WTC11 (cell line): ENCODE measurements around the gene CACTIN. TPM values are rescaled to one million over a fixed set of nuclear protein-coding genes. Genes with fewer than 3 reads are reported as not detected.

Source experiments
- ATAC-seq: fragments of 200-7000 bp; cut with Tn5 transposase; 2 replicates; pipeline ENCODE4 v1.10.0; 2021; ENCODE audit warnings: mild to moderate bottlenecking, moderate library complexity
- CTCF ChIA-PET: fragments of 300-600 bp; sonication (Branson Sonifier 250); formaldehyde crosslinking; loops from one replicate; lab custom pipeline; 2021; ENCODE audit warnings: antibody characterized with exemption; lab: Charles Lee
- POLR2A ChIA-PET: fragments of 350-600 bp; sonication (Branson Sonifier 250); formaldehyde crosslinking; loops from one replicate; lab custom pipeline; 2021; ENCODE audit warnings: antibody characterized with exemption; lab: Charles Lee
- DNase-seq: peaks from one replicate; pipeline ENCODE4 v3.0.0; 2021; ENCODE audit warnings: low spot score
- H3K27ac Mint-ChIP-seq: 2 replicates; pipeline ENCODE4 v1.8.0; 2021; ENCODE audit warnings: mixed read lengths
- H3K27me3 Mint-ChIP-seq: 2 replicates; pipeline ENCODE4 v1.8.0; 2021; ENCODE audit warnings: low read depth, mild to moderate bottlenecking, moderate library complexity, mixed read lengths
- H3K36me3 Mint-ChIP-seq: 2 replicates; pipeline ENCODE4 v1.8.0; 2021; ENCODE audit warnings: mixed read lengths
- H3K4me1 Mint-ChIP-seq: 2 replicates; pipeline ENCODE4 v1.8.0; 2022; ENCODE audit warnings: mixed read lengths
- H3K4me3 Mint-ChIP-seq: 2 replicates; pipeline ENCODE4 v1.8.0; 2021; ENCODE audit warnings: mild to moderate bottlenecking, moderate library complexity, mixed read lengths
- H3K9me3 Mint-ChIP-seq: 2 replicates; pipeline ENCODE4 v1.8.0; 2021; ENCODE audit warnings: mixed read lengths
- E2F1 ChIP-seq: sonication (generic); formaldehyde crosslinking; IDR thresholded peaks from 2 replicates; pipeline ENCODE4 v1.8.0; 2022; ENCODE audit warnings: mild to moderate bottlenecking, missing genetic modification reagents
- E2F4 ChIP-seq: sonication (generic); formaldehyde crosslinking; IDR thresholded peaks from 2 replicates; pipeline ENCODE4 v1.8.1; 2022; ENCODE audit warnings: low read depth, mild to moderate bottlenecking, moderate library complexity, missing genetic modification reagents, borderline replicate concordance
- ESRRA ChIP-seq: sonication (generic); formaldehyde crosslinking; IDR thresholded peaks from 2 replicates; pipeline ENCODE4 v1.8.1; 2022; ENCODE audit warnings: mild to moderate bottlenecking, missing genetic modification reagents, borderline replicate concordance
- IRF2 ChIP-seq: sonication (generic); formaldehyde crosslinking; IDR thresholded peaks from 2 replicates; pipeline ENCODE4 v1.8.0; 2022; ENCODE audit warnings: low read depth, missing genetic modification reagents, borderline replicate concordance
- MLX ChIP-seq: sonication (generic); formaldehyde crosslinking; IDR thresholded peaks from 2 replicates; pipeline ENCODE4 v1.8.1; 2023; ENCODE audit warnings: mild to moderate bottlenecking, missing genetic modification reagents, moderate library complexity
- MYBL2 ChIP-seq: sonication (generic); formaldehyde crosslinking; IDR thresholded peaks from 2 replicates; pipeline ENCODE4 v1.8.1; 2023; ENCODE audit warnings: mild to moderate bottlenecking, moderate library complexity, missing genetic modification reagents
- NFE2L1 ChIP-seq: sonication (generic); formaldehyde crosslinking; IDR thresholded peaks from 2 replicates; pipeline ENCODE4 v1.8.1; 2023; ENCODE audit warnings: missing genetic modification reagents
- NR2C2 ChIP-seq: sonication (generic); formaldehyde crosslinking; IDR thresholded peaks from 2 replicates; pipeline ENCODE4 v1.8.0; 2022; ENCODE audit warnings: mild to moderate bottlenecking, missing genetic modification reagents
- ZBTB43 ChIP-seq: sonication (generic); formaldehyde crosslinking; IDR thresholded peaks from 2 replicates; pipeline ENCODE4 v1.8.1; 2023; ENCODE audit warnings: mild to moderate bottlenecking, missing genetic modification reagents
- ZNF317 ChIP-seq: sonication (generic); formaldehyde crosslinking; IDR thresholded peaks from 2 replicates; pipeline ENCODE4 v1.8.1; 2023; ENCODE audit warnings: low read depth, mild to moderate bottlenecking, moderate library complexity, missing genetic modification reagents, borderline replicate concordance
- ZNF512 ChIP-seq: sonication (generic); formaldehyde crosslinking; IDR thresholded peaks from 2 replicates; pipeline ENCODE4 v1.8.1; 2022; ENCODE audit warnings: missing genetic modification reagents, borderline replicate concordance
- ZNF532 ChIP-seq: fragments of 250-450 bp; sonication (Bioruptor Pico); IDR thresholded peaks from 2 replicates; pipeline ENCODE4 v1.9.0; 2021; ENCODE audit warnings: mild to moderate bottlenecking, borderline replicate concordance
- ZSCAN18 ChIP-seq: fragments of 250-450 bp; sonication (Bioruptor Pico); IDR thresholded peaks from 2 replicates; pipeline ENCODE4 v2.1.2; 2022; ENCODE audit warnings: mild to moderate bottlenecking, moderate library complexity
- total RNA-seq: library from RNA; stranded (reverse); gene quantifications from 3 replicates; pipeline ENCODE4 v1.2.3, GENCODE V29; 2021
- TF ChIP-seq, protein P1 (sequence below): sonication (generic); formaldehyde crosslinking; IDR thresholded peaks from 2 replicates; pipeline ENCODE4 v1.8.1; 2023; ENCODE audit warnings: mild to moderate bottlenecking, moderate library complexity, missing genetic modification reagents
- TF ChIP-seq, protein P2 (sequence below): fragments of 200-600 bp; IDR thresholded peaks from 2 replicates; pipeline ENCODE4 v1.8.0; 2022; ENCODE audit warnings: antibody characterized with exemption

The CACTIN gene
- total RNA-seq, 1 experiment from 2014 or later = 42.2 TPM

GRCh38 chr19:3601021-3601420, 25.6 kb downstream of the CACTIN start (continued):
- TF ChIP-seq, protein P1, sequence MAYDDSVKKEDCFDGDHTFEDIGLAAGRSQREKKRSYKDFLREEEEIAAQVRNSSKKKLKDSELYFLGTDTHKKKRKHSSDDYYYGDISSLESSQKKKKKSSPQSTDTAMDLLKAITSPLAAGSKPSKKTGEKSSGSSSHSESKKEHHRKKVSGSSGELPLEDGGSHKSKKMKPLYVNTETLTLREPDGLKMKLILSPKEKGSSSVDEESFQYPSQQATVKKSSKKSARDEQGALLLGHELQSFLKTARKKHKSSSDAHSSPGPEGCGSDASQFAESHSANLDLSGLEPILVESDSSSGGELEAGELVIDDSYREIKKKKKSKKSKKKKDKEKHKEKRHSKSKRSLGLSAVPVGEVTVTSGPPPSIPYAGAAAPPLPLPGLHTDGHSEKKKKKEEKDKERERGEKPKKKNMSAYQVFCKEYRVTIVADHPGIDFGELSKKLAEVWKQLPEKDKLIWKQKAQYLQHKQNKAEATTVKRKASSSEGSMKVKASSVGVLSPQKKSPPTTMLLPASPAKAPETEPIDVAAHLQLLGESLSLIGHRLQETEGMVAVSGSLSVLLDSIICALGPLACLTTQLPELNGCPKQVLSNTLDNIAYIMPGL = no peak
- TF ChIP-seq IRF2 (CRISPR knock-in tag) (no peak), ZNF512 (CRISPR knock-in tag) (no peak)

- H3K9me3 Mint-ChIP-seq = no peaks in the 10 kb centered on the region
- H3K4me3 Mint-ChIP-seq = no peak overlapping the region
- TF ChIP-seq MYBL2 (CRISPR knock-in tag) (no peak), ZBTB43 (no peak), ZNF532 (CRISPR knock-in tag) (no peak)
- TF ChIP-seq, protein P2, sequence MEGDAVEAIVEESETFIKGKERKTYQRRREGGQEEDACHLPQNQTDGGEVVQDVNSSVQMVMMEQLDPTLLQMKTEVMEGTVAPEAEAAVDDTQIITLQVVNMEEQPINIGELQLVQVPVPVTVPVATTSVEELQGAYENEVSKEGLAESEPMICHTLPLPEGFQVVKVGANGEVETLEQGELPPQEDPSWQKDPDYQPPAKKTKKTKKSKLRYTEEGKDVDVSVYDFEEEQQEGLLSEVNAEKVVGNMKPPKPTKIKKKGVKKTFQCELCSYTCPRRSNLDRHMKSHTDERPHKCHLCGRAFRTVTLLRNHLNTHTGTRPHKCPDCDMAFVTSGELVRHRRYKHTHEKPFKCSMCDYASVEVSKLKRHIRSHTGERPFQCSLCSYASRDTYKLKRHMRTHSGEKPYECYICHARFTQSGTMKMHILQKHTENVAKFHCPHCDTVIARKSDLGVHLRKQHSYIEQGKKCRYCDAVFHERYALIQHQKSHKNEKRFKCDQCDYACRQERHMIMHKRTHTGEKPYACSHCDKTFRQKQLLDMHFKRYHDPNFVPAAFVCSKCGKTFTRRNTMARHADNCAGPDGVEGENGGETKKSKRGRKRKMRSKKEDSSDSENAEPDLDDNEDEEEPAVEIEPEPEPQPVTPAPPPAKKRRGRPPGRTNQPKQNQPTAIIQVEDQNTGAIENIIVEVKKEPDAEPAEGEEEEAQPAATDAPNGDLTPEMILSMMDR = peak; percentile 43
- DNase-seq (peak; percentile 72), ATAC-seq (peak; percentile 92)
- no peaks in the 10 kb centered on the region for H3K4me1 Mint-ChIP-seq
- no peaks in the 10 kb centered on the region for H3K36me3 Mint-ChIP-seq
- no peak overlapping the region for H3K27ac Mint-ChIP-seq
- CTCF ChIA-PET = interaction anchor here (0.6 to 2.5 kb wide), 18 partner anchors 8 to 123 kb away, joined by 3 to 16 read pairs (median 4); partner anchors contain the start of genes CACTIN and GIPC3
- 0 out of 2 replicates have a peak, but pooled peaks cover 2% of the 10 kb centered on the region for H3K27me3 Mint-ChIP-seq
- POLR2A ChIA-PET = no interaction called here
Measured at GRCh38 chr19:3599776-3600187, 26.8 kb downstream of the CACTIN start.

GRCh38 chr19:3595521-3596061, 31.0 kb downstream of the CACTIN start:
- ChIA-PET CTCF (interaction anchor here (0.9 to 1.1 kb wide), 2 partner anchors 71 to 166 kb away, joined by 3 read pairs; no protein-coding TSS in a partner anchor), POLR2A (no interaction called here)
- H3K36me3 Mint-ChIP-seq = no peaks in the 10 kb centered on the region
- no peak overlapping the region for H3K27ac Mint-ChIP-seq
- DNase-seq (no peak), ATAC-seq (no peak)
- H3K4me3 Mint-ChIP-seq = no peak overlapping the region
- no peaks in the 10 kb centered on the region for H3K4me1 Mint-ChIP-seq
- H3K9me3 Mint-ChIP-seq = peaks cover 13% of the 10 kb centered on the region
- peaks cover 23% of the 10 kb centered on the region for H3K27me3 Mint-ChIP-seq
- TF ChIP-seq E2F4 (CRISPR knock-in tag) = no peak
- TF ChIP-seq NFE2L1 = no peak
- no peak for TF ChIP-seq MLX
- no peak for TF ChIP-seq ESRRA (CRISPR knock-in tag)
- no peak for TF ChIP-seq ZSCAN18 (CRISPR knock-in tag)
- no peak for TF ChIP-seq E2F1
- no peak for TF ChIP-seq NR2C2 (CRISPR knock-in tag)
- TF ChIP-seq ZNF317 (CRISPR knock-in tag) = no peak
